ENCODE data around the gene LRP5.
A peak's percentile ranks its signal among the peaks of the same experiment; 100 is the strongest.

Gene LRP5

GRCh38 chr11:68373815-68374501 is 61.6 kb downstream of the LRP5 start:
- no peak for TF ChIP-seq CTCF (IDR thresholded peaks at IDR 0.05; ENCODE audit: insufficient read depth, missing control alignments)
- DNase-seq (ENCODE audit: insufficient read length, low spot score): peak; percentile 60
- FAIRE-seq: no peak

- no peak for FAIRE-seq
- no peak for TF ChIP-seq CTCF (IDR thresholded peaks at IDR 0.05; ENCODE audit: insufficient read depth, missing control alignments)
- DNase-seq (ENCODE audit: insufficient read length, low spot score): no peak
These were observed 62.1 kb downstream of the LRP5 start for GRCh38 chr11:68374531-68374930.

GRCh38 chr11:68375337-68375736 is 62.9 kb downstream of the LRP5 start:
- TF ChIP-seq CTCF (IDR thresholded peaks at IDR 0.05; ENCODE audit: insufficient read depth, missing control alignments): no peak
- FAIRE-seq (no peak), DNase-seq (ENCODE audit: insufficient read length, low spot score) (no peak)

GRCh38 chr11:68375766-68376165 is 63.4 kb downstream of the LRP5 start:
- DNase-seq (ENCODE audit: insufficient read length, low spot score): no peak
- no peak for FAIRE-seq
- TF ChIP-seq CTCF (IDR thresholded peaks at IDR 0.05; ENCODE audit: insufficient read depth, missing control alignments): no peak

- FAIRE-seq (no peak), DNase-seq (ENCODE audit: insufficient read length, low spot score) (no peak)
- no peak for TF ChIP-seq CTCF (IDR thresholded peaks at IDR 0.05; ENCODE audit: insufficient read depth, missing control alignments)
These were observed 65.0 kb downstream of the LRP5 start for GRCh38 chr11:68377389-68377795.

- FAIRE-seq (no peak), DNase-seq (ENCODE audit: insufficient read length, low spot score) (no peak)
- no peak for TF ChIP-seq CTCF (IDR thresholded peaks at IDR 0.05; ENCODE audit: insufficient read depth, missing control alignments)
These were observed 66.8 kb downstream of the LRP5 start for GRCh38 chr11:68379206-68379605.

- DNase-seq (ENCODE audit: insufficient read length, low spot score) (no peak), FAIRE-seq (no peak)
- TF ChIP-seq CTCF (IDR thresholded peaks at IDR 0.05; ENCODE audit: insufficient read depth, missing control alignments): no peak
These were observed 68.6 kb downstream of the LRP5 start for GRCh38 chr11:68380786-68381622.

Data from D721Med (cell line).